ENCODE data around the gene HGD. TPM values are rescaled to one million over a fixed set of nuclear protein-coding genes. Genes with fewer than 3 reads are reported as not detected.

Gene HGD
- total and polyA plus RNA-seq, 2 of the 13 experiments (the other 11 are each of a cell fraction or from before 2014, with no cell fraction given), result 265 to 398 TPM

DNA sequence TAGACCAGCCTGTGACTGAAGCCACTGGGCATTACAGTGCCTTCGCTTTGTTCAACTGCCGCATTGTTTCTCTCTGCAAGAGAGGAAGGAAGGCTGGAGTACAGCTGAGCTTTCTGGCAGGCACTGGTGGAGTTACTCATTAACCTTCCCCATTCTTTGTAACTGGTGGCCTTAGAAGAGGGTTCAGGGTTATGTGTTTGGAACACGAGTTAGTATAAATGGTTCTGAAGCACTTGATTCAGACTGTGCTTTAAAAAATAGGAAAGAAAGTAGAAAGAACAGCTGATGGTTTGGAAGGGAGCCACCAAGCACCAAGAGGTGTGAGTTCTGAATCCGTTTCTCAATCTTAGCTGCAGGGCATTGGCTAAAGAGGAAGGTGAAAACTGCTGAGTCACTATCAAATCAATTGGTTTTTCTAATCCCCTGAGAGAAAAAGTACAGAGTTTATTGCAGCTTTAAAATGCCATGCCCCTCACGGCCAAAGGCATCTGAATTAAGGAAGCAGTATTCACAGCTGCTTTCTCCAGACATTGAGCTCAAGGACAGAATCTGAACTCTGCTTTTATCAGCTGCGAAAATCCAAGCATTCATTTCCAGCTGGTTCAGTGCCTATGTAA, 3.6 kb downstream of the HGD start (continued):
- peak in 1 of 2 experiments; percentile 58; a peak in 1 of 4 replicates for TF ChIP-seq ATF4 (CRISPR knock-in tag; IDR thresholded peaks at IDR 0.05)
- TF ChIP-seq ZNF274 (CRISPR knock-in tag; IDR thresholded peaks at IDR 0.05), result no peak
- no peak for TF ChIP-seq ZNF460 (CRISPR knock-in tag; IDR thresholded peaks at IDR 0.05; ENCODE audit: borderline replicate concordance)
- TF ChIP-seq HDAC1 (CRISPR knock-in tag; IDR thresholded peaks at IDR 0.05), result peak; percentile 71
- TF ChIP-seq ATRX (CRISPR knock-in tag; IDR thresholded peaks at IDR 0.05; ENCODE audit: borderline replicate concordance), result no peak
- TF ChIP-seq ZNF576 (CRISPR knock-in tag; IDR thresholded peaks at IDR 0.05), result no peak
- TF ChIP-seq CHCHD3 (CRISPR knock-in tag; IDR thresholded peaks at IDR 0.05), result no peak
- TF ChIP-seq MAFK (conservative IDR thresholded peaks at IDR 0.05 in 1 of 2, IDR thresholded peaks at IDR 0.05 in 1 of 2; ENCODE audit: low read length in 2 of 2), result peak; percentile 97 to 100
- TF ChIP-seq SP2 (CRISPR knock-in tag; IDR thresholded peaks at IDR 0.05), result no peak
- TF ChIP-seq ZBTB39 (CRISPR knock-in tag; IDR thresholded peaks at IDR 0.05), result no peak
- TF ChIP-seq ZNF737 (CRISPR knock-in tag; IDR thresholded peaks at IDR 0.05; ENCODE audit: borderline replicate concordance), result no peak
- no peak for TF ChIP-seq NFYB (CRISPR knock-in tag; IDR thresholded peaks at IDR 0.05)
- TF ChIP-seq ZNF354B (CRISPR knock-in tag; IDR thresholded peaks at IDR 0.05), result no peak
- TF ChIP-seq MXD1 (CRISPR knock-in tag; IDR thresholded peaks at IDR 0.05), result no peak
- TF ChIP-seq KDM2A (CRISPR knock-in tag; IDR thresholded peaks at IDR 0.05; ENCODE audit: borderline replicate concordance, low read depth), result no peak
- TF ChIP-seq SAP130 (CRISPR knock-in tag; IDR thresholded peaks at IDR 0.05; ENCODE audit: low read depth), result peak; percentile 97
- 0 out of 2 replicates have a peak, but pooled peaks have one; percentile 37 for TF ChIP-seq KLF12 (CRISPR knock-in tag; IDR thresholded peaks at IDR 0.05; ENCODE audit: borderline replicate concordance)
- TF ChIP-seq ZFAT (CRISPR knock-in tag; conservative IDR thresholded peaks at IDR 0.05), result no peak
- TF ChIP-seq REST (IDR thresholded peaks at IDR 0.05; ENCODE audit: borderline replicate concordance in 1 of 2, low read depth in 1 of 2, low read length in 2 of 2), result 0 out of 4 replicates have a peak, but pooled peaks of 1 of the 2 experiments have one; percentile 27
- TF ChIP-seq HOMEZ (CRISPR knock-in tag; IDR thresholded peaks at IDR 0.05; ENCODE audit: low read depth), result peak; percentile 82
- 0 out of 2 replicates have a peak, but pooled peaks have one; percentile 57 for TF ChIP-seq ZSCAN9 (CRISPR knock-in tag; IDR thresholded peaks at IDR 0.05; ENCODE audit: borderline replicate concordance)

All from HepG2 (cell line).